ENCODE measurements around the gene DDX18.

The DDX18 gene

GRCh38 chr2:117850461-117850860 is 36.0 kb downstream of the DDX18 start:
- TF ChIP-seq CTCF (IDR thresholded peaks at IDR 0.05; ENCODE audit: extremely low read depth, insufficient read depth, missing control alignments): no peak
- in situ Hi-C loops (cut with MboI; ENCODE audit: low pct_unique_long_range_greater_than_20kb, low sequenced_read_pairs, unreplicated experiment): no loop called here
- DNase-seq (ENCODE audit: low spot score): no peak

GRCh38 chr2:117851969-117852368 is 37.5 kb downstream of the DDX18 start:
- DNase-seq (ENCODE audit: low spot score): no peak
- TF ChIP-seq CTCF (IDR thresholded peaks at IDR 0.05; ENCODE audit: extremely low read depth, insufficient read depth, missing control alignments): no peak
- in situ Hi-C loops (cut with MboI; ENCODE audit: low pct_unique_long_range_greater_than_20kb, low sequenced_read_pairs, unreplicated experiment): no loop called here

- DNase-seq (ENCODE audit: low spot score): no peak
- in situ Hi-C loops (cut with MboI; ENCODE audit: low pct_unique_long_range_greater_than_20kb, low sequenced_read_pairs, unreplicated experiment): no loop called here
- no peak for TF ChIP-seq CTCF (IDR thresholded peaks at IDR 0.05; ENCODE audit: extremely low read depth, insufficient read depth, missing control alignments)
Measured at GRCh38 chr2:117853316-117853715, 38.8 kb downstream of the DDX18 start.

GRCh38 chr2:117853873-117854272 is 39.4 kb downstream of the DDX18 start:
- DNase-seq (ENCODE audit: low spot score): no peak
- in situ Hi-C loops (cut with MboI; ENCODE audit: low pct_unique_long_range_greater_than_20kb, low sequenced_read_pairs, unreplicated experiment): no loop called here
- no peak for TF ChIP-seq CTCF (IDR thresholded peaks at IDR 0.05; ENCODE audit: extremely low read depth, insufficient read depth, missing control alignments)

- no peak for TF ChIP-seq CTCF (IDR thresholded peaks at IDR 0.05; ENCODE audit: extremely low read depth, insufficient read depth, missing control alignments)
- DNase-seq (ENCODE audit: low spot score): no peak
- in situ Hi-C loops (cut with MboI; ENCODE audit: low pct_unique_long_range_greater_than_20kb, low sequenced_read_pairs, unreplicated experiment): no loop called here
Measured at GRCh38 chr2:117854610-117855009, 40.1 kb downstream of the DDX18 start.

- no peak for TF ChIP-seq CTCF (IDR thresholded peaks at IDR 0.05; ENCODE audit: extremely low read depth, insufficient read depth, missing control alignments)
- in situ Hi-C loops (cut with MboI; ENCODE audit: low pct_unique_long_range_greater_than_20kb, low sequenced_read_pairs, unreplicated experiment): no loop called here
Measured at GRCh38 chr2:117855886-117856285, 41.4 kb downstream of the DDX18 start.

More at GRCh38 chr2:117855886-117856285, 41.4 kb downstream of the DDX18 start:
- no peak for DNase-seq (ENCODE audit: low spot score)

Data from GM13977 (cell line).